SJSA1 (cell line): ENCODE data around the gene CD33. TPM values are rescaled to one million over a fixed set of nuclear protein-coding genes. Genes with fewer than 3 reads are reported as not detected.

Source experiments
- DNase-seq, 2 experiments: peaks; one replicate each; pipeline ENCODE4 v3.0.0-alpha.2; 2015 to 2020; ENCODE audit warnings: low spot score in 2 of 2, low read depth in 1 of 2
- H3K27ac ChIP-seq: fragments of 250-450 bp; sonication (Bioruptor Pico); 2 replicates; pipeline ENCODE4 v1.5.1; 2020; ENCODE audit warnings: mild to moderate bottlenecking, moderate library complexity
- H3K27me3 ChIP-seq: fragments of 250-450 bp; sonication (Bioruptor Pico); replicated peaks from 2 replicates; pipeline ENCODE4 v1.5.1; 2020; ENCODE audit warnings: mild to moderate bottlenecking, moderate library complexity
- H3K36me3 ChIP-seq: fragments of 250-450 bp; sonication (Bioruptor Pico); 2 replicates; pipeline ENCODE4 v1.5.1; 2020; ENCODE audit warnings: mild to moderate bottlenecking
- H3K4me1 ChIP-seq: fragments of 250-450 bp; sonication (Bioruptor Pico); replicated peaks from 2 replicates; pipeline ENCODE4 v1.6.1; 2021; ENCODE audit warnings: mild to moderate bottlenecking
- H3K4me3 ChIP-seq: fragments of 250-450 bp; sonication (Bioruptor Pico); 2 replicates; pipeline ENCODE4 v1.5.1; 2020; ENCODE audit warnings: mild to moderate bottlenecking
- H3K9me3 ChIP-seq: fragments of 250-450 bp; sonication (Bioruptor Pico); replicated peaks from 2 replicates; pipeline ENCODE4 v1.5.1; 2020; ENCODE audit warnings: mild to moderate bottlenecking
- total RNA-seq: library from RNA; depleted of rRNA; stranded (reverse); fragments of >200 nt; shearing (Covaris generic); gene quantifications from 2 replicates; pipeline ENCODE4 v1.2.3, GENCODE V29; 2014

The CD33 gene
- total RNA-seq, 1 experiment from 2014 or later, result not detected

DNA sequence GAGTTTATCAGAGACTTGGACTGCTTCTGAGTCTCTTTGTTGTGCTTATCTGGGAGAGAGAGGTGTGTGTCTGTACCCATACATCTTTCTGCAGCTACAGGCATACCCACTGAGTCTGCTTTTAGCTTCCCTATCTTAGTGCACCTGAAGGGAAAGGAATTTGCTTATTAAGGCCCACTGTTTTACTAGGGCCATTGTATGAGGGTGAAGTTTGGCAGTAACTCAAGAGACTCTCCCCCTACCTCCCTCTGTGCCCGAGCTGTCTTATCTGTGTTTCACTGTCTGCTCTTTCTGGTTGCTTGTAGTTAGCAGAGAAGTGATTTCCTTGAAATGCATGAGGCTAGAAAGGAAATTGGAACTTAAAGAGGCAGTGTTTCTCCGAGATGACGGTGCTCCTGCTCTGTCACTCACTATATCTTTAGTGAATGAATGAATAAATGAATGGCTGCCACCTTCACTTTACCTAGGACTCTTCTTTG is 678 bp upstream of the CD33 start:
- DNase-seq, result no peak
- no peaks in the 10 kb centered on the region for H3K4me1 ChIP-seq
- H3K27ac ChIP-seq, result no peak overlapping the region
- H3K4me3 ChIP-seq, result no peak overlapping the region
- H3K9me3 ChIP-seq, result no peaks in the 10 kb centered on the region
- peaks cover 4% of the 10 kb centered on the region; the same call in 1 of the 2 replicates for H3K27me3 ChIP-seq
- no peaks in the 10 kb centered on the region for H3K36me3 ChIP-seq

DNA sequence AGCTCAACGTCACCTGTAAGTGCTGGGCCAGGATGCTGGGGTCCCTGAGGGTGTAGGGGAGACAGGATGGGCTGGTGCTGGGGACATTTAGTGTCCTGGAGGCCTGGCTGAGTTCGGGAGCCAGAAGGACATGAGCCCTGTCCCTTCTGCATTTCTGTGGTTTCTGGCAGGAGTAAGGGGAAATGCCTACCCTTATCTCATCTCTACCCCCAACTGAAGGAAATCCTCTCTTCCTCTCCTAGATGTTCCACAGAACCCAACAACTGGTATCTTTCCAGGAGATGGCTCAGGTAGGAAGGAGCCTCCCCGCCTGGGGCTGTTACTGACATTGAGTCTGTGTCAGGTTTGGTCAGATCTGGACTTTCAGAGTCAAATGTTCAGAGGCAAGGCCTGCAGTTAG is 1.2 kb downstream of the CD33 start:
- H3K4me1 ChIP-seq, result no peaks in the 10 kb centered on the region
- peaks cover 4% of the 10 kb centered on the region; the same call in 1 of the 2 replicates for H3K27me3 ChIP-seq
- DNase-seq, result no peak
- no peaks in the 10 kb centered on the region for H3K9me3 ChIP-seq
- no peak overlapping the region for H3K27ac ChIP-seq
- H3K36me3 ChIP-seq, result no peaks in the 10 kb centered on the region
- H3K4me3 ChIP-seq, result no peak overlapping the region

DNA sequence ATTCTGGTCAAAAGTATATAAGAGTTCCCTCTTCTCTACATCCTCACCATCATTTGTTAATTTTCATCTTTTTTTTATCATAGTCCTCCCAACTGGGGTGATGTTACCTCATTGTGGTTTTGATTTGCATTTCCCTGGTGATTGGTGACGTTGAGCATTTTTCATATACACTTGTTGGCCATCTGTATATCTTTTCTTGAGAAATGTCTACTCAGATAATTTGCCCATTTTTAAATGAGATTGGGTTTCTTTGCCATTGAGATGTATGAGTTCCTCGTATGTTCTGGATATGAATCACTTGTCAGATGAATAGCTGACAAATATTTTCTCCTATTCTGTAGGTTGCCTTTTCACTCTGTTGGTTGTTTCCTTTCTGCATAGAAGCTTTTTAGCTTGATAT is 2.4 kb downstream of the CD33 start:
- Histone ChIP-seq H3K9me3 (no peaks in the 10 kb centered on the region), H3K36me3 (no peaks in the 10 kb centered on the region), H3K4me1 (no peaks in the 10 kb centered on the region), H3K27me3 (peaks cover 4% of the 10 kb centered on the region; the same call in 1 of the 2 replicates), H3K4me3 (no peak overlapping the region), H3K27ac (no peak overlapping the region)
- no peak for DNase-seq

DNA sequence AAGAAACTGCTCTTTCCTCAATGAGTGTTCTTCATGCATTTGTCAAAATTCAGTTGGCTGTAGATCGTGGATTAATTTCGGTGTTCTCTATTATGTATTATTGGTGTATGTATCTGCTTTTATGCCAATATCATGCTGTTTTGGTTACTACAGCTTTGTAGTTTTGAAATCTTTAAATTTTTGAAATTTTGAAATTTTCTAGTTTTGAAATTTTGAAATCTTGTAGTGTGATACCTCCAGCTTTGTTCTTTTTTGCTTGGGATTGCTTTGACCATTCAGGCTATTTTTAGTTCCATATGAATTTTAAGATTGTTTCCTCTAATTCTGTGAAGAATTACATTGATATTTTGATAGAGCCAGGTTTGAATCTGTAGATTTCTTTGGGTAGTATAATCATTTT is 3.1 kb downstream of the CD33 start:
- DNase-seq, result no peak
- Histone ChIP-seq H3K4me1 (no peaks in the 10 kb centered on the region), H3K36me3 (no peaks in the 10 kb centered on the region), H3K27ac (no peak overlapping the region), H3K27me3 (peaks cover 4% of the 10 kb centered on the region; the same call in 1 of the 2 replicates), H3K4me3 (no peak overlapping the region), H3K9me3 (no peaks in the 10 kb centered on the region)

DNA sequence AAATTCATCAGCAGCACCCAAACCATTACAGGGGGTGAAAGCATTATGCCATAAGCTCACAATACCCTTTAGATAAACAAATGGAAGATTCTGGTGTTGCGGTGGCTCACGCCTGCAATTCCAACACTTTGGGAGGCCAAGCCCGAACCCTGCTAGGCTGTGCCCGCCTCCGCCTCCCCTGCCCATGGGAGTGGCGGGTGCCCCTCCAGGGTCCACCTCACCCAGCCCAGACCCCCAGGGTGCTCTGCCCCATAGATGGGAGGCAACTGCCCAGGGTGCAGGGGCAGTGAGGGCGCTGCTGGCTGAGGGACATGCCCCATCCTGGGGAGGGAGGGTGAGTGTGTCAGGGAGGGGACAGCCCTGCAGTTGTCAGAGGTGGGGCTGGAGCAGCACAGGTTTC is 16.0 kb downstream of the CD33 start:
- no peak for DNase-seq
- H3K4me1 ChIP-seq, result no peaks in the 10 kb centered on the region
- no peaks in the 10 kb centered on the region for H3K36me3 ChIP-seq
- H3K4me3 ChIP-seq, result no peak overlapping the region
- H3K27ac ChIP-seq, result no peak overlapping the region
- no peaks in the 10 kb centered on the region for H3K9me3 ChIP-seq
- peaks cover 5% of the 10 kb centered on the region; the same call in 1 of the 2 replicates for H3K27me3 ChIP-seq

DNA sequence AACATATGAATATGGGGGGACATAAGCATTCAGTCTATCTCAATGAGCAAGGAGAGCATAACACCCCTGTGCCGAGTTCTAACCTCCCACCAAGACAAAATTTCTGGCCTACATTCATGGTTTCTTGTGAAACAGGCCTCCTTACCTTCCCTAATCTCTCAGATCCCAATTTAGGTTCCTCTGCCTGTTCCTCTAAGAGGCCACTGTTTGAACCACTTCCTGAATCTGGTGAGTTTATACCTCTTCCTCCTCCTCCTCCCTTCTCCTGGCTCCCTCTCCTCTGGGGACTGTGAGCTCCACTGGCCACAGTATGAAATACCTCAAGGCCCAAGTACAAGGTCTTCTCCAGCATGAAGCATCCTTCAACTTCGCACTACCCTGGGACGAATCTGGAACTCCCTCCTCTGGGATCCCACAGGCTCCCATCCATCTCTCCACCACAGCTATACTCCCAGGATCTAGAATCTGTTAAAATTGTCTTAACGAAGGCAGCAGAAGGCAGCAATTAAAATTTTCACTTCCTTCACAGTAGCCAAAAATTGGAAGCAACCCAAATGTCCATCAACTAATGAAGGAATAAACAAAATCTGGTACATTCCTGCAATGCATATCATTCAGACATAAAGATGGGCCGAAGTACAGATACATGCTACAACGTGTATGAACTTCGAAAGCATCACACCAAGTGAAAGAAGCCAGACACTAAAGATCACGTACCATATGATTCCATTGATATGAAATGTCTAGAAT is 18.2 kb downstream of the CD33 start:
- Histone ChIP-seq H3K27me3 (peaks cover 5% of the 10 kb centered on the region; the same call in 1 of the 2 replicates), H3K27ac (no peak overlapping the region), H3K4me1 (no peaks in the 10 kb centered on the region), H3K9me3 (no peaks in the 10 kb centered on the region), H3K4me3 (no peak overlapping the region), H3K36me3 (no peaks in the 10 kb centered on the region)
- no peak for DNase-seq

DNA sequence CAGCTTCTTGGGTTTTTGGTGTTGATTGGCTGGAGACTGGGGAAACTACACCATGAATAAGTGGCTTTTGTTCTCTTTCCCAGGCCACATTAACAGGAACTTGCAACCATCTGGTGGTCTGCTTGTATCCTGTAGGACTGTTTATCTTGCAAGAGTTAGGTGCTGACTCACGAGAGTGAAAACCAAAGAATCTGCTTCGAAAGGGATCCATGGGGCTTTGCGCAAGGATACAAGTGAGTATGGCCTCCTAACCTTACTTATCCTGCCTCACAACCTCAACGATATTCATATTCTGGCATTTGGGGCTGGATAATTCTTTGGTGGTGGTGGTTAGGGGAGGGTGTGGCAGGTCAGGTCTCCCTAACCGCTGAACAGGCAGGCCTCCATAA is 21.3 kb downstream of the CD33 start:
- H3K27me3 ChIP-seq, result no peaks in the 10 kb centered on the region
- no peaks in the 10 kb centered on the region for H3K4me1 ChIP-seq
- no peak for DNase-seq
- no peaks in the 10 kb centered on the region for H3K36me3 ChIP-seq
- no peaks in the 10 kb centered on the region for H3K9me3 ChIP-seq
- no peak overlapping the region for H3K27ac ChIP-seq
- no peak overlapping the region for H3K4me3 ChIP-seq

DNA sequence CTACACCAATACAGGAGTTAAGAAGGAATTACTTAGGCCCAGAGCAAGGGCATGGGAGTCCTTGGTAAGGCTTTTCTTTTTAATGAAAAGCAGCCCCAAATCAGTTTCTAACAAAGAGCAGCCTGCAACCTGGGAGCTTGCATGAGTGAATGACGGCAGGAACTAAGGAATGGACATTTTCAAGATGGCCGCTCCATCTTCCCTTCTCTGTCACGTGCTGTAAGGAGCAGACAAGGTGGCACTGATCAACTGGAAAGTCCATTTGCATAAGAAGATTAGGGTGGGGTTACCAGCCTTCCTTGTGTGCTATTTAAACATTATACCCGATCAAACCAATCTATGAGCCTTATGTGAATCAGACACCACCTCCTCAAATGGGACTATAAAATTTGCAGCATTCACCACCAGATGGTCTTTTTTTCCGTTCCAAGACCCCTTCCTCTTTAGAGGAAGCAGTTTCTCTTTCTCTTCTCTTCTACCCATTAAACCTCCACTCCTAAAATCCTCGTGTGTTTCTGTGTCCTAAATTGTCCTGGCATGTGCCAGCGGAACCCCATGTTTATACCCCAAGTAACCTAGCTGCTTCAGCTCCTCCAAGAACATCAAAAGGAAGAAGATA is 23.2 kb downstream of the CD33 start:
- H3K9me3 ChIP-seq, result no peaks in the 10 kb centered on the region
- no peak for DNase-seq

DNA sequence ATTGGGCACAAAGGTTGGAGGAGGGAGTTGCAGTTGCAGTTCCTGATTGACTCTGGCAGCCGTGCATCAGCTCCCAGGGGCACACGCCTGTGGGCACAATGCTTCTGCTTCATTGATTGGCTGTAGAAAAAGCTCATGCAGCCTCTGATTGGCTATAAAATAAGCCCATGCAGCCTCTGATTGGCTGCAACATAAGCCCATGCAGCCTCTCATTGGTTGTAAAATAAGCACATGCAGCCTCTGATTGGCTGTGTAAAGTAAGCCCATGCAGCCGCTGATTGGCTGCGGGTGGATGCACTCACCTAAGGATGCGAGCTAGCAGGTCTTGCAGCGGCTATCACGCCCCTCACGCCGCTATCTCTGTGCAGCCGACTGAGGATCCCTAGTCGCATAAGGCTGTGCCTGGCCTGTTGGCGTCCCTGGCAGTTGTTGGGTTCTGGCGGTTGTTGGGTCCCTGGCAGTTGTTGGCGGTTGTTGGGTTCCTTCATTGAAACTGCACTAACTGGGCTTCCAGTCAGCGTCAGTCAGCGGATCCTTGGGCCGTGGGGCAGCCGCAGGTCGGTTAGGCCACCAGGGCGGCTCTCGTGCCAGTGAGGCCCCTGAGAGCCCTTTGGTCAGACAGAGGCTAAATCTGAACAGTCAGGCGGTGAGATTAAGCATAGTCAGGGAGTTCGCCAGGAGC is 26.0 kb downstream of the CD33 start, which contains the start of gene SIGLECL1:
Gene SIGLECL1 (plus strand): TSS at position 295 of the 682 bp plus-strand sequence. CDS start 12,993 bp downstream, outside the sequence.
- Histone ChIP-seq H3K9me3 (no peaks in the 10 kb centered on the region), H3K27me3 (no peaks in the 10 kb centered on the region), H3K27ac (no peak within 1 kb of the TSS), H3K4me3 (no peak within 1 kb of the TSS), H3K36me3 (no peaks in the 10 kb centered on the region), H3K4me1 (no peaks in the 10 kb centered on the region)
- no peak for DNase-seq

More for the DNA sequence above, 23.2 kb downstream of the CD33 start:
- Histone ChIP-seq H3K4me1 (no peaks in the 10 kb centered on the region), H3K36me3 (no peaks in the 10 kb centered on the region), H3K27me3 (no peaks in the 10 kb centered on the region), H3K4me3 (no peak overlapping the region), H3K27ac (no peak overlapping the region)

DNA sequence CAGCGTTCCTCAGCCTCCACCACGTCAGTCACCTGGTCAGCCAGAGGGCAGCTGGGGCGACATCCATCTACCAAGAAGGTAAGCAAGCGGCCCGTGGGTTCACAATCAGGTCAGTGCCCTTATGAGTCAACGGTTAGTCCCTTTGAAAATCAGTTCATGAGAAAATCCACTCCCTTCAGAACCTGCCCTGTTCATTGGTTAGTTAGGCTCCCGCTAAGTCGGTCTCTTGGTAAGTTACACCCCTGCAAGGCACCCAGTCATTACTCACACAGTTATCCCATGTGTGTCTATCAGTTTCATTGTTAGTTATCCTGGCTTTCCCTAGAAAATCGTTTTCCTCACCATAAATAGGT is 26.6 kb downstream of the CD33 start:
- no peak for DNase-seq
- Histone ChIP-seq H3K9me3 (no peaks in the 10 kb centered on the region), H3K27me3 (no peaks in the 10 kb centered on the region), H3K27ac (no peak overlapping the region), H3K4me1 (no peaks in the 10 kb centered on the region), H3K36me3 (no peaks in the 10 kb centered on the region), H3K4me3 (no peak overlapping the region)

DNA sequence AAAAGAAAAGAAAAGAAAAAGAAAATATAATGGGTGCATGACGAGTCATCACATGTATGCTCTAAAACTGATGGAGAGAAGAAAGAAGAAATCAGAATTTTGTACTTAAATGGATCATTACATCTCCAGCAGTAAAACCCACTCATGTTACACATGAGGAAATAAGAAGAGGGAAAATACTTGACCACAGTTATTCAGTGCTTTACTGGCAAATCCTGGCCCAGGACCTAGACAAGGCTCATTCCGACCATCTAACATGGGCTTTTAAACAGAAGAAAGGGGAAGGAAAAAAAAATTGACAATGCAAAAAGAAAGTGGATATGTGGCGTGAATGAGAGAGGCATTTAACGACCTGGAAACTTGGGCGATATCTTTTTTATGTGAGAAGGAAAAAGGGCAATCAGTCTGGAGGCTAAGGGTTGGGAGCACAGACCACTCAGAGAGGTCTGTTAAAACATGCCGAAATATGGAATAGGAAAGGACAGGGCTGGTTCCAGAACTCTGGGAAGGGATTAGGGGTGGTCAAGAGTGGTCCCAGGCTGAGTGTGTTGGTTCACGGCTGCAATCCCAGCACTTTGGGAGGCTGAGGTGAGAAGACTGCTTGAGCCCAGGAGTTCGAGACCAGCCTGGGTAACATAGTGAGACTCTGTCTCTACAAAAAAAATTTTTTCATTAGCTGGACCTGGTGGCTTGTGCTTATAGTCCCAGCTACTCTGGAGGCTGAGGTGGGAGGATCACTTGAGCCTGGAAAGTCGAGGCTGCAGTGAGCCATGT is 27.6 kb downstream of the CD33 start:
- Histone ChIP-seq H3K4me1 (no peaks in the 10 kb centered on the region), H3K27me3 (no peaks in the 10 kb centered on the region), H3K4me3 (no peak overlapping the region), H3K9me3 (no peaks in the 10 kb centered on the region), H3K36me3 (no peaks in the 10 kb centered on the region), H3K27ac (no peak overlapping the region)
- no peak for DNase-seq

DNA sequence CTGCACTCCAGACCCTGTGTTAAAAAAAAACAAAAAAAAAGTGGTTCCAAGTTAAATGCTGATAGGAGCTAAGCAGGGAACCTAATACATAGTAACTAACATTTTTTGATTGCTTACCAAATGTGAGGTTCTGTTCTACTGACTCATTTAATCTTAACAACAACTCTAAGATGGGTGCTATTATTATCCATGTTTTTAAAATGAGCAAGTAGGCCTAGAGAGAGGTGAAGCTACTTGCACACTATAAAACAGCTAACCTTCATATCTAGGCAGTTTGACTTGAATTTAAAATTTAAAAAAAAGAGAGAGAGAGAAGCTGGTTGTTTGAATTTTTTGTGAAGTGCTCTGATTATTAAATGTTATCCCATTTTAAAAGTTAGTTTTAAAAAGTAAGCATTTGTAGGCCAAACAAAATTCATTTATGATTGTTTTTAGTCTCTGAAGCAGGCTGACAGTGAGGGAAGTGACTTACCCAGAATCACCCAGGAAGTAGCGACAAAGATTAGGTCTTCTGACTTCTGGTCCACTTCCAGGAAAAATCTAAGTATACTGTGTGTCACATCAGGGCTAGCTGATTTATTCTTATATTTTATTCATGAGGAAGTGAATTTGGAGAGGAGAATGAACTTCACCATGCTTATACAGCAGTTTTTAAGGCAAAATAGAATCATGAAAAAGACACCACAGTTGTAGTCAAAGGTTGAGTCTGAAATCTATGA is 28.4 kb downstream of the CD33 start:
- Histone ChIP-seq H3K4me3 (no peak overlapping the region), H3K4me1 (no peaks in the 10 kb centered on the region), H3K9me3 (no peaks in the 10 kb centered on the region), H3K27me3 (no peaks in the 10 kb centered on the region), H3K27ac (no peak overlapping the region), H3K36me3 (no peaks in the 10 kb centered on the region)
- DNase-seq, result no peak

DNA sequence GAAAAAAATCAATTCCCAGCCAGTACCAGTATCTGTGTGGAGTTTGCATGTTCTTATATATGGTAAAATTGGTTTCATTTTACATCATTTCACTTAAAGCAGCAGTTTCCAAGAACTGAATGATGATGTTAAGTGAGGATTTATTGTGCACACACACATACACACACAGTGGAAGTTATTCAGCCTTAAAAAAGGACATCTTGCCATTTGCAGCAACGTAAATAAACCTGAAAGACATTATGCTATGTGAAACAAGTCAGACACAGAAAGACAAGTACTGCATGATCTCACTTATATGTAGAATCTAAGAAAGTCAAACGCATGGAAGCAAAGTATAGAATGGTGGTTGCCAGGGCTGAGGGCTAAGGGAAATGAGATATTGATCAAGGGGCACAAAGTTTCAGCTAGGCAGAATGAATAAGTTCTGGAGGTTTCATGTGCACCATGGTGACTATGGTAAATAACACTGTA is 31.3 kb downstream of the CD33 start:
- no peak overlapping the region for H3K4me3 ChIP-seq
- H3K4me1 ChIP-seq, result no peaks in the 10 kb centered on the region
- no peaks in the 10 kb centered on the region for H3K9me3 ChIP-seq
- no peaks in the 10 kb centered on the region for H3K36me3 ChIP-seq
- H3K27ac ChIP-seq, result no peak overlapping the region
- H3K27me3 ChIP-seq, result no peaks in the 10 kb centered on the region
- no peak for DNase-seq
